T-helper 1 cell (primary cell): ENCODE measurements around the gene DIAPH2.
A peak's percentile ranks its signal among the peaks of the same experiment; 100 is the strongest.
"Not testable (repeated sequence)": the region's sequence is repeated elsewhere in the genome, so short reads cannot be mapped to it uniquely, and the experiment has no call there.

ENCODE experiments used
- DNase-seq, 5 donors: peaks; one replicate each; pipeline ENCODE4 v3.0.0-alpha.2; 2012 to 2020
- total RNA-seq, 4 donors: gene quantifications; one replicate each; lab custom pipeline; 2026; lab: John Stamatoyannopoulos, UW

DIAPH2 gene
- 46.7 to 58.7 (median 51.5) reads per million in 4 donors for total RNA-seq

GRCh38 chrX:96684339-96685209 is at the start of gene DIAPH2:
TSS of gene DIAPH2 (plus strand) at chrX:96684842.
- peak; percentile 53 to 87 (median 66) for DNase-seq

GRCh38 chrX:96650023-96650422 is 34.6 kb upstream of the DIAPH2 start:
- no peak for DNase-seq

- DNase-seq: no peak
Measured at GRCh38 chrX:96655947-96656623, 28.6 kb upstream of the DIAPH2 start.

GRCh38 chrX:96682516-96682915 is 2.1 kb upstream of the DIAPH2 start:
- DNase-seq: peak in 1 of 5 donors; percentile 25

GRCh38 chrX:96683997-96684338 is 674 bp upstream of the DIAPH2 start:
- DNase-seq: no peak

GRCh38 chrX:96685210-96686099 is 813 bp downstream of the DIAPH2 start:
- peak in 4 of 5 donors; percentile 4 to 53 (median 14) for DNase-seq

GRCh38 chrX:96687776-96688175 is 3.1 kb downstream of the DIAPH2 start:
- DNase-seq: no peak

- DNase-seq: no peak
Measured at GRCh38 chrX:96688789-96689188, 4.1 kb downstream of the DIAPH2 start.

GRCh38 chrX:96689991-96690390 is 5.3 kb downstream of the DIAPH2 start:
- DNase-seq: no peak

GRCh38 chrX:96692454-96692853 is 7.8 kb downstream of the DIAPH2 start:
- no peak for DNase-seq

- DNase-seq: no peak
Measured at GRCh38 chrX:96692890-96693289, 8.2 kb downstream of the DIAPH2 start.

GRCh38 chrX:96693407-96693806 is 8.8 kb downstream of the DIAPH2 start:
- DNase-seq: no peak

- DNase-seq: no peak
Measured at GRCh38 chrX:96696462-96696861, 11.8 kb downstream of the DIAPH2 start.

GRCh38 chrX:96700625-96701024 is 16.0 kb downstream of the DIAPH2 start:
- no peak for DNase-seq

- no peak for DNase-seq
Measured at GRCh38 chrX:96703379-96703778, 18.7 kb downstream of the DIAPH2 start.

GRCh38 chrX:96703816-96704215 is 19.2 kb downstream of the DIAPH2 start:
- no peak for DNase-seq

GRCh38 chrX:96704629-96705028 is 20.0 kb downstream of the DIAPH2 start:
- DNase-seq: no peak

- no peak for DNase-seq
Measured at GRCh38 chrX:96705905-96706304, 21.3 kb downstream of the DIAPH2 start.

- no peak for DNase-seq
Measured at GRCh38 chrX:96707804-96708203, 23.2 kb downstream of the DIAPH2 start.

- DNase-seq: no peak
Measured at GRCh38 chrX:96710031-96710430, 25.4 kb downstream of the DIAPH2 start.

- no peak for DNase-seq
Measured at GRCh38 chrX:96713303-96713702, 28.7 kb downstream of the DIAPH2 start.

- not testable (repeated sequence) for DNase-seq
Measured at GRCh38 chrX:96714393-96714792, 29.8 kb downstream of the DIAPH2 start.

- no peak for DNase-seq
Measured at GRCh38 chrX:96715481-96715880, 30.8 kb downstream of the DIAPH2 start.
